Measurements from ENCODE around the gene CDH5. TPM values are rescaled to one million over a fixed set of nuclear protein-coding genes. Genes with fewer than 3 reads are reported as not detected.

CDH5 gene
- total RNA-seq, 1 experiment from 2014 or later, result not detected

- Mint-ChIP-seq H3K27ac (ENCODE audit: low read depth, unreplicated experiment) (no peak overlapping the region), H3K36me3 (ENCODE audit: insufficient read depth, unreplicated experiment) (no peaks in the 10 kb centered on the region), H3K4me1 (ENCODE audit: insufficient read depth, unreplicated experiment) (no peaks in the 10 kb centered on the region), H3K4me3 (ENCODE audit: unreplicated experiment) (no peak overlapping the region), H3K9me3 (ENCODE audit: unreplicated experiment) (no peaks in the 10 kb centered on the region), H3K27me3 (ENCODE audit: insufficient read depth, unreplicated experiment) (peaks cover 77% of the 10 kb centered on the region)
- DNase-seq (ENCODE audit: unreplicated experiment), result no peak
- no TSS peak for BruUV-seq (replicated peaks)
- ChIA-PET CTCF (interaction anchor here (0.7 to 3.2 kb wide), 9 partner anchors 10 to 142 kb away, joined by 3 to 81 read pairs (median 6); no protein-coding TSS in a partner anchor), POLR2A (no interaction called here)
- no peak for TF ChIP-seq CTCF (IDR thresholded peaks at IDR 0.05; ENCODE audit: unreplicated experiment)
- intact Hi-C loops (cut with micrococcal nuclease), result no loop called here
Observed at GRCh38 chr16:66346221-66346620, 20.3 kb upstream of the CDH5 start.

- H3K36me3 Mint-ChIP-seq (ENCODE audit: insufficient read depth, unreplicated experiment), result no peaks in the 10 kb centered on the region
- no peak for DNase-seq (ENCODE audit: unreplicated experiment)
- BruUV-seq (replicated peaks), result no TSS peak
- ChIA-PET POLR2A (interaction anchor here (0.6 kb wide), 1 partner anchor 211 kb away, joined by 3 read pairs; no protein-coding TSS in a partner anchor), CTCF (interaction anchor here (0.6 to 1.2 kb wide), 4 partner anchors 11 to 81 kb away, joined by 3 to 4 read pairs (median 4); partner anchors contain the start of gene CDH5)
- H3K4me3 Mint-ChIP-seq (ENCODE audit: unreplicated experiment), result no peak overlapping the region
- peaks cover 3% of the 10 kb centered on the region for H3K4me1 Mint-ChIP-seq (ENCODE audit: insufficient read depth, unreplicated experiment)
- no peak overlapping the region for H3K27ac Mint-ChIP-seq (ENCODE audit: low read depth, unreplicated experiment)
- intact Hi-C loops (cut with micrococcal nuclease), result no loop called here
- peaks cover 85% of the 10 kb centered on the region for H3K27me3 Mint-ChIP-seq (ENCODE audit: insufficient read depth, unreplicated experiment)
- TF ChIP-seq CTCF (IDR thresholded peaks at IDR 0.05; ENCODE audit: unreplicated experiment), result no peak
- peaks cover 7% of the 10 kb centered on the region for H3K9me3 Mint-ChIP-seq (ENCODE audit: unreplicated experiment)
Observed at GRCh38 chr16:66352304-66352703, 14.2 kb upstream of the CDH5 start.

GRCh38 chr16:66353055-66353454, 13.4 kb upstream of the CDH5 start:
- H3K27me3 Mint-ChIP-seq (ENCODE audit: insufficient read depth, unreplicated experiment), result peaks cover 80% of the 10 kb centered on the region
- BruUV-seq (replicated peaks), result no TSS peak
- no peaks in the 10 kb centered on the region for H3K36me3 Mint-ChIP-seq (ENCODE audit: insufficient read depth, unreplicated experiment)
- ChIA-PET POLR2A (interaction anchor here (0.6 kb wide), 1 partner anchor 211 kb away, joined by 3 read pairs; no protein-coding TSS in a partner anchor), CTCF (interaction anchor here (0.5 to 5.3 kb wide), 4 partner anchors 8 to 750 kb away, joined by 3 to 81 read pairs (median 4); no protein-coding TSS in a partner anchor)
- intact Hi-C loops (cut with micrococcal nuclease), result no loop called here
- DNase-seq (ENCODE audit: unreplicated experiment), result no peak
- no peak overlapping the region for H3K27ac Mint-ChIP-seq (ENCODE audit: low read depth, unreplicated experiment)
- no peak for TF ChIP-seq CTCF (IDR thresholded peaks at IDR 0.05; ENCODE audit: unreplicated experiment)
- peaks cover 7% of the 10 kb centered on the region for H3K9me3 Mint-ChIP-seq (ENCODE audit: unreplicated experiment)
- H3K4me3 Mint-ChIP-seq (ENCODE audit: unreplicated experiment), result no peak overlapping the region
- H3K4me1 Mint-ChIP-seq (ENCODE audit: insufficient read depth, unreplicated experiment), result peaks cover 7% of the 10 kb centered on the region

GRCh38 chr16:66354034-66354909, 12.2 kb upstream of the CDH5 start:
- ChIA-PET POLR2A (interaction anchor here (0.7 kb wide), 1 partner anchor 30 kb away, joined by 3 read pairs; no protein-coding TSS in a partner anchor), CTCF (interaction anchor here (0.5 to 5.3 kb wide), 5 partner anchors 9 to 656 kb away, joined by 3 to 81 read pairs (median 3); no protein-coding TSS in a partner anchor)
- Mint-ChIP-seq H3K9me3 (ENCODE audit: unreplicated experiment) (peaks cover 7% of the 10 kb centered on the region), H3K27me3 (ENCODE audit: insufficient read depth, unreplicated experiment) (peaks cover 68% of the 10 kb centered on the region), H3K4me3 (ENCODE audit: unreplicated experiment) (no peak overlapping the region), H3K4me1 (ENCODE audit: insufficient read depth, unreplicated experiment) (peaks cover 11% of the 10 kb centered on the region), H3K36me3 (ENCODE audit: insufficient read depth, unreplicated experiment) (no peaks in the 10 kb centered on the region), H3K27ac (ENCODE audit: low read depth, unreplicated experiment) (no peak overlapping the region)
- no peak for DNase-seq (ENCODE audit: unreplicated experiment)
- TF ChIP-seq CTCF (IDR thresholded peaks at IDR 0.05; ENCODE audit: unreplicated experiment), result no peak
- intact Hi-C loops (cut with micrococcal nuclease), result no loop called here
- BruUV-seq (replicated peaks), result no TSS peak
